DOHH2 (cell line): ENCODE results near the gene CTTNBP2.

Experiments
- H3F3A ChIP-seq: fragments of 200-600 bp; sonication (generic), shearing (Covaris generic); 2 replicates; pipeline ENCODE4 v1.6.0; 2016; ENCODE audit warnings: antibody characterized with exemption, mild to moderate bottlenecking; ENCODE audit not compliant: control insufficient read depth, insufficient read depth
- H3K27ac ChIP-seq: fragments of 200-600 bp; sonication (generic); 2 replicates; pipeline ENCODE4 v1.5.1; 2014; ENCODE audit warnings: low read depth, mild to moderate bottlenecking, low read length, moderate library complexity
- H3K27me3 ChIP-seq: fragments of 200-600 bp; sonication (generic); 2 replicates; pipeline ENCODE4 v1.6.1; 2014; ENCODE audit warnings: mild to moderate bottlenecking, low read length, mixed read lengths; ENCODE audit not compliant: control insufficient read depth
- H3K36me3 ChIP-seq: fragments of 200-600 bp; sonication (generic); 2 replicates; pipeline ENCODE4 v1.6.1; 2014; ENCODE audit warnings: mild to moderate bottlenecking, low read length, moderate library complexity, mixed read lengths; ENCODE audit not compliant: control insufficient read depth
- H3K4me1 ChIP-seq: fragments of 200-600 bp; sonication (generic); 2 replicates; pipeline ENCODE4 v1.6.1; 2014; ENCODE audit warnings: mild to moderate bottlenecking, low read length, mixed read lengths; ENCODE audit not compliant: control insufficient read depth
- H3K4me2 ChIP-seq: fragments of 200-600 bp; sonication (generic); 2 replicates; pipeline ENCODE4 v1.6.0; 2014; ENCODE audit warnings: mild to moderate bottlenecking, low read length, moderate library complexity
- H3K4me3 ChIP-seq: fragments of 200-600 bp; sonication (generic); 2 replicates; pipeline ENCODE4 v1.5.1; 2014; ENCODE audit warnings: mild to moderate bottlenecking, low read length, mixed read lengths
- H3K79me2 ChIP-seq: fragments of 200-600 bp; sonication (generic); 2 replicates; pipeline ENCODE4 v1.6.1; 2014; ENCODE audit warnings: mild to moderate bottlenecking, low read length, mixed read lengths; ENCODE audit not compliant: control insufficient read depth
- H3K9me2 ChIP-seq: fragments of 200-600 bp; sonication (generic); replicated peaks from 2 replicates; pipeline ENCODE4 v1.6.1; 2014; ENCODE audit warnings: mild to moderate bottlenecking, low read length, mixed read lengths; ENCODE audit not compliant: control insufficient read depth
- H3K9me3 ChIP-seq: fragments of 200-600 bp; sonication (generic); 2 replicates; pipeline ENCODE4 v1.6.1; 2014; ENCODE audit warnings: antibody characterized with exemption, low read length, mixed read lengths; ENCODE audit not compliant: control insufficient read depth, insufficient read depth
- H4K20me1 ChIP-seq: fragments of 200-600 bp; sonication (generic); 2 replicates; pipeline ENCODE4 v1.6.0; 2014; ENCODE audit warnings: low read depth, mild to moderate bottlenecking, antibody characterized with exemption, low read length, moderate library complexity; ENCODE audit not compliant: control insufficient read depth, insufficient read depth
- CTCF ChIP-seq: fragments of 200-600 bp; sonication (generic); IDR thresholded peaks from one replicate; pipeline ENCODE4 v1.5.1; 2014; ENCODE audit warnings: antibody characterized with exemption, mild to moderate bottlenecking, low read depth, low read length; ENCODE audit not compliant: poor library complexity, severe bottlenecking
- EZH2phosphoT487 ChIP-seq: fragments of 200-600 bp; sonication (generic); IDR thresholded peaks from 2 replicates; pipeline ENCODE4 v1.6.1; 2017; ENCODE audit warnings: borderline replicate concordance, mild to moderate bottlenecking, antibody characterized with exemption, low read length, moderate library complexity, mixed read lengths

The CTTNBP2 gene

GRCh38 chr7:117759950-117760640 is 113.1 kb downstream of the CTTNBP2 start:
- H3K36me3 ChIP-seq, result no peaks in the 10 kb centered on the region
- no peaks in the 10 kb centered on the region for H3K9me2 ChIP-seq
- H3K27ac ChIP-seq, result no peak overlapping the region
- H3K9me3 ChIP-seq, result no peaks in the 10 kb centered on the region
- no peaks in the 10 kb centered on the region for H3K79me2 ChIP-seq
- no peaks in the 10 kb centered on the region for H3K27me3 ChIP-seq
- H3F3A ChIP-seq, result no peaks in the 10 kb centered on the region
- H4K20me1 ChIP-seq, result no peaks in the 10 kb centered on the region
- TF ChIP-seq CTCF (no peak), EZH2phosphoT487 (no peak)
- H3K4me3 ChIP-seq, result no peak overlapping the region
- no peaks in the 10 kb centered on the region for H3K4me1 ChIP-seq
- no peak overlapping the region for H3K4me2 ChIP-seq

GRCh38 chr7:117757440-117757839 is 115.8 kb downstream of the CTTNBP2 start:
- H3K79me2 ChIP-seq, result no peaks in the 10 kb centered on the region
- no peaks in the 10 kb centered on the region for H3K9me2 ChIP-seq
- H4K20me1 ChIP-seq, result no peaks in the 10 kb centered on the region
- no peak overlapping the region for H3K4me2 ChIP-seq
- no peak overlapping the region for H3K27ac ChIP-seq
- H3K9me3 ChIP-seq, result no peaks in the 10 kb centered on the region
- no peaks in the 10 kb centered on the region for H3K4me1 ChIP-seq
- H3K36me3 ChIP-seq, result no peaks in the 10 kb centered on the region
- H3K27me3 ChIP-seq, result no peaks in the 10 kb centered on the region
- H3F3A ChIP-seq, result no peaks in the 10 kb centered on the region
- TF ChIP-seq CTCF (no peak), EZH2phosphoT487 (no peak)
- no peak overlapping the region for H3K4me3 ChIP-seq

DNA sequence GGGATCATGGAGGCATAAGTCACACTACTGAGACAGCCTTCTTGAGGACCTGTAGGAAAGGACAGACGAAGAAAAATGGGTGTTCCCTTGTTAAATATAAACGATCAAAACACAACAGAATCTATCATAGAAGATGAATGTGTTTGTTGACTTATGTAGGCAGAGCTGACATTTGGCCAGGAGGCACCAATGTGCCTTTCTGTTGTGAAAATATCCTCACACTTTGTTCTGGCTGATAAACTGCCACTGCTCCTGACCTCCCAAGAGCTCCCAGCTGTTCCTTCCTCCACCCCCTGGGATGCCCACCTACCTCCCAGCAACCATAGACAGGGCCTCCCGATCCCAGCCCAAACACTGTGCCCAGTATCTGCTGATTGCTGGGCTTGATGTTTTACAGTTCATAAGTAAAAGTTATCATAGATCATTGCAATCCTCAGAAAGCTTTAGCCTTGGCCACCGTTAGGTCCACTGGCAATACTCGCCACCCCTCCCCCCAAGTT is 116.6 kb downstream of the CTTNBP2 start:
- no peaks in the 10 kb centered on the region for H3K9me2 ChIP-seq
- no peak overlapping the region for H3K4me2 ChIP-seq
- no peaks in the 10 kb centered on the region for H3K36me3 ChIP-seq
- H3K4me3 ChIP-seq, result no peak overlapping the region
- no peaks in the 10 kb centered on the region for H3K4me1 ChIP-seq
- no peaks in the 10 kb centered on the region for H3F3A ChIP-seq
- no peak overlapping the region for H3K27ac ChIP-seq
- no peaks in the 10 kb centered on the region for H4K20me1 ChIP-seq
- H3K79me2 ChIP-seq, result no peaks in the 10 kb centered on the region
- no peaks in the 10 kb centered on the region for H3K27me3 ChIP-seq
- H3K9me3 ChIP-seq, result no peaks in the 10 kb centered on the region
- no peak for TF ChIP-seq CTCF
- no peak for TF ChIP-seq EZH2phosphoT487
